Esophagus squamous epithelium (tissue), 4 donors: ENCODE measurements around the gene IKZF2.

Experiments
- POLR2A ChIP-seq, 4 donors: fragments of 450-650 bp; IDR thresholded peaks; one replicate each; pipeline ENCODE4 v1.6.1; 2017; ENCODE audit warnings: antibody characterized with exemption in 4 of 4, mild to moderate bottlenecking in 4 of 4, moderate library complexity in 3 of 4
- TF ChIP-seq, protein P1 (sequence below), 6 experiments: fragments of 450-650 bp in 4 of 6; fragments of 200-600 bp in 2 of 6; sonication (generic) in 2 of 6; IDR thresholded peaks; one replicate each; pipeline ENCODE4 v1.5.1; 2016 to 2019; ENCODE audit warnings: antibody characterized with exemption in 6 of 6, mild to moderate bottlenecking in 4 of 6, moderate library complexity in 4 of 6

DNA sequence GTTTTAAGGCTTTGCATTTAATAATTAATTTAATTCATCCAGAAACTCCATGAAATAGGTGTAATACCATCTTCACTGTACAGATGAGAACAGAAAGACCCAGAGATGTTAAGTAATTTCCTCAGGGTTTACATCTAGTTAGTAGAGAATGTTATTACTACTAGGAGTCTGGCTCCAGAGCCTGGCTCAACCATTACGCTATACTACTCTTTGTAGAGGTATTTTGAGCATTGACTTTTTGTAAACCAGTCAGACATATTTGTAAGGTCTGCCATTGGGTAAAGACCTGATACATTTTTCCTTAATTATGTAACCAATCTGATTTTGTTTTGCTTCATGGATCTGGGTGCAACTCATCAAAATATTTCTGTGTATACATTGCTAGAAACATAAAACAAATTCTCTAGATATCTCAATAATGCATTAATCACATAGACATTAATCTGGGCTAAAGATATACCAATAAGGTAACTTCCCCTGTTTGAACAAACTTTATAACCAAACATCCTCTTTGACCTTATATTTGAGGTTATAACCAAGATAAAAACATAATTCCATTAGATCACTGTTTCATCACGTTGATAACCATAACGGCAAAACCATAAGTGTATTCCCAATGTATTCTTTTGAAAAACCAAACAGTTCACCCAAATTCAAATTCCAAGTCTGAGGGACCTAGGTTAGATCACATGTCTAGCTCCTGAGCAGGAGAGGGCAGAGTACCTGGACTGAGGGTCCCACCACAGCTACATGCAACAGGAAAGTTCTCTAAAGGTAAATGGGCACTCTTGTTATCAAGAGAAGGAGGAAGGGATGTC, 135.0 kb downstream of the IKZF2 start:
- TF ChIP-seq, protein P1, sequence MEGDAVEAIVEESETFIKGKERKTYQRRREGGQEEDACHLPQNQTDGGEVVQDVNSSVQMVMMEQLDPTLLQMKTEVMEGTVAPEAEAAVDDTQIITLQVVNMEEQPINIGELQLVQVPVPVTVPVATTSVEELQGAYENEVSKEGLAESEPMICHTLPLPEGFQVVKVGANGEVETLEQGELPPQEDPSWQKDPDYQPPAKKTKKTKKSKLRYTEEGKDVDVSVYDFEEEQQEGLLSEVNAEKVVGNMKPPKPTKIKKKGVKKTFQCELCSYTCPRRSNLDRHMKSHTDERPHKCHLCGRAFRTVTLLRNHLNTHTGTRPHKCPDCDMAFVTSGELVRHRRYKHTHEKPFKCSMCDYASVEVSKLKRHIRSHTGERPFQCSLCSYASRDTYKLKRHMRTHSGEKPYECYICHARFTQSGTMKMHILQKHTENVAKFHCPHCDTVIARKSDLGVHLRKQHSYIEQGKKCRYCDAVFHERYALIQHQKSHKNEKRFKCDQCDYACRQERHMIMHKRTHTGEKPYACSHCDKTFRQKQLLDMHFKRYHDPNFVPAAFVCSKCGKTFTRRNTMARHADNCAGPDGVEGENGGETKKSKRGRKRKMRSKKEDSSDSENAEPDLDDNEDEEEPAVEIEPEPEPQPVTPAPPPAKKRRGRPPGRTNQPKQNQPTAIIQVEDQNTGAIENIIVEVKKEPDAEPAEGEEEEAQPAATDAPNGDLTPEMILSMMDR (IDR thresholded peaks at IDR 0.05) = no peak
- no peak for TF ChIP-seq POLR2A (IDR thresholded peaks at IDR 0.05)
